GM19395 (cell line): ENCODE results near the gene CD320.

Experiments used
- ATAC-seq: cut with Tn5 transposase; IDR thresholded peaks from one replicate; pipeline ENCODE4 v1.9.1; 2021; ENCODE audit warnings: mild to moderate bottlenecking, moderate library complexity; ENCODE audit not compliant: unreplicated experiment

CD320 gene

GRCh38 chr19:8255426-8256125 lies 52.6 kb downstream of the CD320 start:
- no peak for ATAC-seq

- no peak for ATAC-seq
These were observed 53.7 kb downstream of the CD320 start for GRCh38 chr19:8254286-8255001.

GRCh38 chr19:8253678-8254077 lies 54.5 kb downstream of the CD320 start:
- ATAC-seq, result no peak

- no peak for ATAC-seq
These were observed 55.1 kb downstream of the CD320 start for GRCh38 chr19:8252922-8253589.
